HT-29 (cell line): ENCODE data around the gene HOXC6. TPM values are rescaled to one million over a fixed set of nuclear protein-coding genes. Genes with fewer than 3 reads are reported as not detected.
"Not testable (repeated sequence)": the region's sequence is repeated elsewhere in the genome, so short reads cannot be mapped to it uniquely, and the experiment has no call there.

Source experiments
- DNase-seq: peaks from one replicate; pipeline ENCODE4 v3.0.0-alpha.2; 2015; ENCODE audit warnings: low spot score
- total RNA-seq: library from RNA; depleted of rRNA; stranded (reverse); fragments of >200 nt; shearing (Covaris generic); gene quantifications from 2 replicates; pipeline ENCODE4 v1.2.3, GENCODE V29; 2014

Gene HOXC6
- total RNA-seq, 1 experiment from 2014 or later = 1.4 TPM

DNA sequence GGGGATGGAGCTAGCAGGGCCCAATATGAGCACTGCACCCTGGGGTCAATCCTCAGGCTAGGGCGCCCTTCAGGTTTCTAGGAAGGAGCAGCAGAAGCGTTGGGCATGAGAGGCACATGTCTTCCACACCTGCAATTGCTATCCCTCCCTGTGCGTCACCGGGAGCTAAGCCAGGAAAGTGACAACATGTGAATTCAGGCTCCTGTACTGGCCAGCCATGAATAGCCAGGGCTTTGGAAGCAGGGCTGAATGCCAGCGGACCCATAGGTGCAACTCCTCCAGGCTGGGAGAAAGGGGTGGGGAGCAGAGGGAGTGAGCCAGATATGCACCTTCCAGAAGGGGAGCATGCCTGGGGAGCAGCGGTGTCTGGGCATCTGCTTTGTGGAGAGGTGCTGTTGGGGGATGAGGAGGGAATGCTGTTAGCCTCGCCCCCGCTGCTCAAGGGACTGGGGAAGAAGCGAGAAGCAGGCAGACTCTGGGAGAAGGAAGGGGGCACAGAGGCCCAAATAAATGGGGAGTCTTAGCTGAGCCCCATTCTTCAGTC is 10.7 kb downstream of the HOXC6 start:
- DNase-seq = peak; percentile 91

DNA sequence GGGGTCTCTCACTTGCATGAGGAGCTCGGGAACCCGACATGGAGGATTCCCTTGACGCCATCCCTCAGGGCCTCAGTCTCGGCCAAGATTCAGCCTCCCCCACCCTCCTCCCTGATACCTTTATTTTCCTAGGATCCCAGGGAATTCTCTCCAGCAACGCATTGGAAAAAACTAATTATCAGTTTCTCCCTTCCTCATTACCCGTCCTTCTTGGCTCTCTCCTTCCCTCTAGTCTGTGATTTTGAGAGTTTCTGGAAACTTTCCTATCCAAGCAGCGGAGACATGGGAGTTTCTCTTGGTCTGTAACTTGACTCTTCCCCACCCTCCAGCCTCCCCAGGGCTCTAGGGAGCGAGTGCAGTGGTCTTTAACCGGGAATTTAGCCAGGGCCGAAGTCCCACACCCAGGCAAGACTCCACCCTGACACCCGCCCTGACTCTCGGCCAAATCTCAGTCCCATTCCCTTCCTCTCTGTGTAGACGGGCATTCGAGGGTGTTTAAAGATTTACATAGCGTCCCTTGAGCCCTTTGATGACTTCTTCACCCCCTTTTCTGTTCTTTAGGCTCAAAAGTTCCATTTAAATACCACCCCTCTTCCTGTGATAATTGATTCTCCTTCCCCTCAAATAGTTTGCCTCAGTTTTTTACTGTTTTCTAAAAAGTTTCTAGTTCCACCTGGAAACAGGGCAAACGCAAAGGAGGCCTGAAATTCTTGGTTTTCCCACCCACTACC is 11.3 kb downstream of the HOXC6 start:
- DNase-seq = peak; percentile 41

DNA sequence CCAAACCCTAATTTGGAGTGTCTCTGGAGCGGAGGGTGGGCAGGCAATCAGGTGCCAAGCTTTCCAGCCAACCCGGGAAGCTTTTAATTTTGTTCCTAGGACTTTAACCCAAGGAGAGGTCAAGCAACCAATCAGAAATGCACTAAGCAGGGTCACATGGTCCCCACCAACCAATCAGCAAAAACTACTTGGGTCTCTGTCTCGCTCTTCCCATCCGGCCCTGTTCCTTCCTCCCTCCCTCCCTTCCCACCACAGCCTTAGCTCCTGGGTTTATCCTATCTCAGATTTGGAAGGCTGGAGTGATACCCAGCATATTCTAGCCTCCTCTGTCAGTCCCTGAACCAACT is 11.9 kb downstream of the HOXC6 start:
- peak; percentile 64 for DNase-seq

- DNase-seq = no peak
Observed at GRCh38 chr12:54040648-54041047, 12.4 kb downstream of the HOXC6 start.

DNA sequence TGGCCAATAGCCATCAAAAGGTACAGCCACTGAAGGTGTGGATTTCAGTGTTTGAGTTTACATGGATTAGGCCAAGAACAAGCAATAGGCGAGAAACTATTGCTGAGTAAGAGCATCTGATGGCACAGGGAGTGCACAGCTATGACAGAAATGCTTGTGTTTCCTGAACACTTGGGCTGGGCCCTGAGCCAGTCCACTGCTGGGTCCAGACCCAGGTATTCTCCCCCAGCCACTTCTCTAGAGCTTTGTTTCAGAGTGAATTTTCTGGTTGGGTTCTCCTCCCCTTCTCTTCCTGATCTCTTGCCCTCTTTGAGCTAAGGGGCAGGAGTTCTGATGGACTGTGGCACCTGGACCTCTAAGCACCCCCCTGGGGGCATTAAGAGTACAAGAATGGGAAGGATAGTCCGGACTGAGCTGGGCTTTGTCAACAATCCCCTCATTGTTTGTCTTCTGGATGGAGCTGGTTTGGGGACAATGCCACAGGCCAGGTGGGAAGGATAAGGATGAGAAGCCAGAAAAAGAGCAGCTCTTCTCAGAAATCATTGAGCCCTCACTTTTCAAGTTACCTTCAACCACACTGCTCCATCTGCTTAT is 13.0 kb downstream of the HOXC6 start:
- DNase-seq = no peak

- not testable (repeated sequence) for DNase-seq
Observed at GRCh38 chr12:54042033-54042432, 13.8 kb downstream of the HOXC6 start.

DNA sequence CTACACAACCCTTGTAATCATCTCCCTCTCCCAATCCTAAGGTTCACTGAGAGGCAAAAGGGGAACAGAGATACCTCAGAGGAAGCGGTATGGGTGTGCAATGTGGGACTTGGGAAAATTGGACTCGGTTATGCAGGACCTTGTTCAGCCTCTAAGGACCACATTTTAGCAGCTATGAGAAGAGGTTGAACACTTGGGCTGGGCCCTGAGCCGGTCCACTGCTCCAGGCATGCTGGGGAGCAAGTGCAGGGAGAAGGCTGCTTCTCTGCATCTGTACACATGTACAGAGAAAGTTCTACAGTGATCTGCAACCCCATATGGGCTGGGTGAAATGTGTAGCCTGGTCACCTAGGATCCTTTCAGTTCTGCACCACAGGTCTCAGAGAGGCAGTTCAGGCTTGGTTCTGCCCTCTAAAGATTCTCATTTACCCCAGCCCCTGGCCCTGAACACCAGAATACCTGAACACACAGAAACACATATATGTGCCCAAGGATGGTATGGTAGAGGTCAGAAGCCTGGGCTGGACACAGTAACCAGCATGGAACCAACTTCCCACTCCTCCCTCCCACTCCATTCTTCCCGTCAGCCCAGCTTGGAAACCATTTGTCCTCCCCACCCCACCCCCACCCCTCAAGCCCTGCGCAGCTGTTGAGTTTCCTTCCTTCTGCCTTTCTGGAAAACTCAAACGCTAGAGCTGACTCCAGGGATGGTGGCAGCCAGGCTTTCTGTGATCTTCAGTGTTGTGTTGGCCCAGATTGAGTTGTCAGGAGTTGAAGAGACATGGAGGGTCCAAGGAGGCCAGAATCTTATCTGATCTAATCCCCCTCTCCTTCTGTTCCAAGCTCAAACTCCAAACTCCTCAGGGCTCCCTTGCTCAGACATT is 15.0 kb downstream of the HOXC6 start:
- DNase-seq = no peak

- DNase-seq = no peak
Observed at GRCh38 chr12:54044425-54045103, 16.3 kb downstream of the HOXC6 start.

DNA sequence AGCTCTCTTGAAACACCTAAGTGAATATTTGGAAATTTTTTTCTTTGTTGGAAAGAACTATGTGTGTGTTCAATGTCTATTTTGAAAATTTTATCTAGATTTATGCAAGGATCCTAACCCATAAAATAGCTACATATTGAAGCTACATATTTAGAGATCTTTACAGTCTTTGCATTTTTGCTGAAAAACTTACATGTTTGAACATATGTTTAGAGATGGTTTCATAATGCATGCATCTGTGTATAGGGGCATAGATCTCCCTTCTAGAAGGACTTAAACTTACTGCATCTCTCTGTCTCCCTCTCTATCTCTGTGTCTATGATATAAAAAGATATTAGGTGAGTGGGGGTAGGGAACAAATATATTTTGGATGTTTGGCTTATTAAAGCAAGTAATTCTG is 17.2 kb downstream of the HOXC6 start:
- DNase-seq = no peak

DNA sequence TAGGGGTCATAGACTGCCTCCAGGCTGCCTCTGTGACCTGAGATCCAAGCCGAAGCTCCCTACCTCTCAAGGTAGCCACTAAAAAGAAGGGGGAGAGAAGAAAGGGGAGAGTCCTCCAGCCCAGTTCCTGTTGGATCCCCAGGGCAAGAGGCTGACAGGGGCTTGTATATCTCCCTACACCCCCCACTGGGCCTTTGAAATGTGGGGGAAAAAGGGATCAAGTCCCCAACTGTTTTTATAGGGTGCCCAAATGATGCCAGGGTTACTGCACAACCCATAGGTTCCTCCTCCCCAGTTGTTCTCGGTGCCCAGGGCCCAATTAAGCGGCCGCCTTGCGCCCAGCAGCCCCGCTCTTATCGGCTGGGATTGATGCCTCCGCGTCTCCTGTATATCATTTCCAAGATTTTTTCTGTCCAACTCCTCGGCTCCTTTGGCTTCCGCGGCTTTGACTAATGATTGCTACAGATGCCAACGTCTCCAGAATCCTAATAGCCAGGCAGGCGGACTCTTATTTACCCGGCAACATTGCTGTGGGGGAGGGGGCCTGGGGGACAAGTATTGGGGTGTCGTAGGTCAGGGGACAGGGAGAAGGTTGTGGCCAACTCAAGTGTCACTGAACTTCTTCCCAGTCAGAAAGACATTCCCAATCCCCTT is 17.8 kb downstream of the HOXC6 start:
- no peak for DNase-seq

DNA sequence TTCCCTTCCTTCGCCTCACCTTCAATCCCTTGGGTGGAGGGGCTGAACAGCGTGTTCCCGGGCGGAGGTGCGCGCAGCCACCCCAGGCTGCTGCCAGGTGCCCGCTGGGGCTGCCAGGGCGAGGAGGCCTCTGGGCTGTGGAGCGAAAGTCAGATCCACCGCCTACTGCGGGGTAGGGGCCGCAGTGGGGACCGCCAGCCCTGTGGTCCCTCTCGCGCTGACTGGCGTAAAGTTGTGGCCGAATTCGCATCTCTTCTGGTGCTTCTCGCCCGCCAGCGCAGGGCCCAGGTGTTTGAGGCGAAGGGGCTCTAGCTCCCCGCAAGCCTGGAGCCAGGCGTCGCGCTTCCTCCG is 18.5 kb downstream of the HOXC6 start:
- DNase-seq = no peak

DNA sequence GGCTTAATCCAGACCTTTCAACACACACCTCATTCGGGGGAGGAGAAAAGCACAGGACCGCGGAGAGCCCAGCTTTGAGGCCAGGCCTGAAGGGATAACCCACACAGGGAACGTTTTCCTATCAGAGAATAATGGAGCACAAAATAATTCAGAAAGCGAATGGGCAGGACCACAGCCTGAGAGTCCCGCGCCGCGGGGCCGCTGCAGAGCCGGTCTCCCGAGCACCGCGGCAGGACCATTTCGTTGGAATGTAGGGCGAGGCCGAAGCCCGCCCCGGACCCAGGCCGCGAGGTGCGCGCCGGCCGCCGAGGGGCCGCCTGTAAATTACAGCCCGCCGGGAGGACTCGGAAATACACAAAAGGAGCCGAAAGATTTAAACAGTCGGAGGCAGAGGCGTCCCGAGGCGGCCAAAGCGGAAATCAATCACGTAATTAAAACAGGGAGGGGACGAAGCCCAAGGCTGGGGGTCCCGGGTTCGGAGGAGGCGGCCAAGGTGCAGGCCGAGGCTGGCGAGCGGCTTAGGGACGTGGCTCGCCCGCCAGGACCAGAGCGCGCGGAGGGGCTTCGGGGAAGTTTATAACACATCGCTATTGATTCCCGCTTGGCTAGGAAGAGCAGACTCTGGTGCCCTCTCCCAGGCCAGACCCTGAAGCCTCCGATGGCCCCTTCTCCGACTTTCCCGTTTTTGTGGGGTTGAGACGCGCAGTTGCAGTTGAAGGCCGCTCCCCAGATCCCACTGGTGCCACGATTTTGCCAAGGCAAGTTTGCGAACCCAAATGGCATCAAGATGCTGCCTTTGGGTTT is 19.1 kb downstream of the HOXC6 start:
- no peak for DNase-seq

DNA sequence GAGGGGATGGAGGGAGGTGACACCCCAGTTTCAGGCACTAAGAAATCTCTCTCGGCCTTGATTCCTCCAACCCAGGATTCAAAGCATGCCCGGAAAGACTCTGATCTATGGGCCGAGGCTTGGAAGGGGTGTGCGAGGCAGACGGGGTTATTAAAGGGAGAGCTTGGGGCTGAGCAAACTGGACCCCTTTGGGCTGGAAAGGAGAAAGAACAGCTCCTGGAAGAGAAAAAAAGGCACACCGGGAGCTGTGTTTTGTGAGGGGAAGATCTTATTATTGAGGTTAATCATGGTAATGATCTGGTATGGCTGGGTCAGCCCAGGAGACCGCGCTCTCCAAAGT is 19.7 kb downstream of the HOXC6 start:
- DNase-seq = no peak

DNA sequence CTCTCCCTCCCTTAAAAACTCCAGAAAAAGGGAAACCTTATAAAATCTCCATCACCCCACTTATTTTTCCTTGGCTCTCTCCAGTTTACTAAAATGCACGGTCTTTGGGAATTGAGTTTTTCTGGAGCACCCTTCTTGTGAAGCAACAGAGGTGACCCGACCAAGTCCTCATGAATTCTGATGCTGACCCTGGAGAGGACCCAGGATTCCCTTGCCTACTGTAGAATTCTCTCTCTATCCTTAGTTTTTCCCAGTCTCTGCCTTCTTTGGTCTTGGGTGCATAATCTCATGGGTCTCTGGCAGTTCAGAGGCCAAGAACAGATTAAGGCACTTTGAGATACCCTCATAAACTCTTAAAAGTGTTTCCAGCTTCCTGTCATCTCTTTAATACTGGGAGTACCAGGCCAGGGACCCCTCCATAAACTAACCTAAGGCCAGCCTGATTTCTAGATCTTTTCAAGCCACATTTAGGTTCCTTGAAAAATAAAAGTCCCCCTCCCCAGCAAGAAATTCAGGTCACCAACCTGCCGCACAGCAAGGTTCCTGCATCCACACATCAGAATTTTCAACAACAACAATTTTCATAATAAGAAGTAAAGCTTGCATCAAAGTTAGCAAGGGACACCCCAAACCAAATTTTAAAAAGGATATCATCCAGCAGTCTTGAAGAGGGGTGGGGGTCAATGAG is 20.3 kb downstream of the HOXC6 start:
- DNase-seq = no peak

DNA sequence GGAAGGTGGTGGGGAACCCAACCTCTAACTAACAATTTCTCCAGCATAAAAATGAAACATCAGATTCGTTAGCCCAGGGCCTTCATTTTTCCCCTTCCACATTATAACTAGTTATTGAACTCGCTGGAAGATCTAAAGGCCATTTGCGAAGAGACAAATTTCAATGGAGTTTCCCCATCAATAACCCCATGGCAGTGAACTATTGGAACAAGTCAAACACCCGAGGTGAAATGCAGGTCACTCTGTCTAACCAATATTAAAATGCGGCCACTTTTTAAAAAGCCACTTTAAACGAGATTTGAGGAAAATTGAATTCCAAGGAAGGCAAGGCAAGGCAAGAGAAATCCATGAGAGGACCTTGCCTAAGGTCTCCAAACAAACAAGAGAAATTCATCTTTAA is 20.9 kb downstream of the HOXC6 start:
- no peak for DNase-seq

DNA sequence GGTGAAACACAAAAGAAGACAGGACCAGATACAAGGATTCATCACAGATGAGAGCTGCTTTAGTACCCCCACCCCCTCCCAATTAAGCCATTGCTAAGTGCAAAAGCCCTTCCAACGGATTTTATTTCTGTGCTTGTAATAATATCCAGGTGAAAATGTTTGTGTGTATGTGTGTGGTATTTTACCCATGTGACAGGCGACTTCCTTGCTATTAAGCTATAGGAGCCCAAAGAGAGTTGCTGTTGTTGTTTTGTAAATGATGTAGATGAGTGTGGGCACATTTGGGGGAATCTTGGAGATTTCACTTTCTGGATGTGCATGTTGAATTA is 22.2 kb downstream of the HOXC6 start:
- no peak for DNase-seq

DNA sequence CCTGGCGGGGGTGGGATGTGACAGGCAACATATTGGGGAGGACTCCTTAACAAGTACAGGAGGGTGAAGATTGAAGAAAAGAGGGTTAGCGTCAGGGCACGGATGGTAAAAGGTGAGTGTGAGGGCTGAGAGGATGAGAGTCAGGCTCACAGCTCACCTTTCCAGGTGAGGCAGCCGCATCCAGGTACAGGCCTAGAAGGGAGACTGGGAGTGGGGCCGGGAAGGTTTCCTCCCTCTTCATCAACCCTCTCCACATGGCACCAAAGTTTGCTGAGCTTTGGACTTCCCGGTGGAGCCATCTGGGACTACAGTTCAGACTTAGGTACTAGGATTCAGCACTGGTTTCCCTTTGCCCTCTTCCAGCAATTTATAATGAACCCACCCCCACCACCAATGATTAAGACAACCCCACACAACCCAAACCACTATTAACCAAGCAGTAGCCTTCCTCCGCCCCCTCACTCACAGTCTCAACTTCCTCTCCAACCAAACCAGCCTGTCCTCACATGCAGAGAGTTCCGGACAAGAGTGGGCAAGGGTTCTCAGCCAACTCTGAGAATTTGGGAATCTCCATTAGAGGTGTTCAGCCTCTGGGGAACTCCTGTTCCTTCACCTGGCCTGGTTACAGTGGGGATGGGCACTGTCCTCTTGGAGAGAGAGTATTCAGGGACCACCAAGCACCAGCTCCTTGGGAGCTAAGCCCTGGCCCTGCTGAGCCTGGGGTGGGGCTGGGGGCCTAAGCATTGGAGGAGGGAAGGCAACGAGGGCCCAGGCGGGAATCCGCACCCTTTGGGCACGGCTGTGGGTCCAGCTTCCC is 23.0 kb downstream of the HOXC6 start:
- peak; percentile 30 for DNase-seq

DNA sequence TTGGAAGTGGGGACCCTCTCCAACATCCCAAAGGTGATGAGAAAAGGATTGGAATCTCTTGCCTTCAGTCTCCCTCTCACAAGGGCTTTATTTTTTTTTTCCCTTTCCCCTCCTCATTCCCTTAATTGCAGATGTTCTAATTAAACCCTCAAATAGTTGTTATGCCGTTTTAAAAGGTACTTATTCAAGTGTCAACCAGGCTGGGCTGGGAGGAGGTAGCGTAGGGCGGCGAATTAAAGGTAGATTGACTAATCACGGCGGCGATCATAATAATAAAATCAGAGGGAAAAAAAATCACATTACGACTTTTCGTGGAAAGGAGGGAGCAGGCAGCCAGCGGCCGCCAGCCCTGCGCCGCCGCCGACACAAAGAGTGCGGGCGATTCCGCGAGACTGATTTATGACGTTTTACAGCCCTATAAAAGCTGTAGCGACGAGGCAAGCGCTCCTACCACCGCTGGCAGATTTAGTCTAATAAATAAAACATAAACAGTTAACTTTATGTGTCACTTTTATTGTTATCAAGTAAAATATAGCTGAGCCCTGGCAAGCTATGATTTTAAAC is 23.7 kb downstream of the HOXC6 start:
- peak; percentile 91 for DNase-seq

- peak; percentile 62 for DNase-seq
Observed at GRCh38 chr12:54052438-54053002, 24.3 kb downstream of the HOXC6 start.
